ENCODE results near the gene RNF115. TPM values are rescaled to one million over a fixed set of nuclear protein-coding genes. Genes with fewer than 3 reads are reported as not detected.

The RNF115 gene
- total RNA-seq, 1 experiment from 2014 or later: 11.0 TPM

DNA sequence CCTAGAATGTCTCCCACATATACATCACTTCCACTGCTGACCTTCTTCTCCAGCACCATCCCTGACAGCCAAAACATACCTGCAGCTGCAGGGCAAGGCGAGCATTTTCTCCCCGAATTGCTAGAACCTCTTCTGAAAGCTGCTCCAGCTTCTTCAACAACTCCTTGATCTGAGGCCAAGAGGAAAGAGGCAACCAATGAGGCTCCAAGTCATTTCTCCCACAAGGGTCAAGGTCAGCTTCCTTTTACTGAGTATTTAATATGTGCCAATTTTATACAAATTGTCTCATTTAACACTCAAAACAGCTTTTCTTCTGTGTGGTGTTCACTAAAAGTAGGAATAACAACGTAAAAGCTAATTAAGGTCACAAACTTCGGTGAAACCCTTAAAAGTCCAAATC, 44.3 kb upstream of the RNF115 start:
- intact Hi-C loops (cut with micrococcal nuclease; ENCODE audit: unreplicated experiment): no loop called here
- Histone ChIP-seq H3K79me2 (ENCODE audit: low read depth) (no peaks in the 10 kb centered on the region), H3K9me2 (ENCODE audit: insufficient read depth) (no peaks in the 10 kb centered on the region), H3K4me2 (no peak overlapping the region), H3K27ac (no peak overlapping the region), H3K4me3 (no peak overlapping the region), H4K20me1 (ENCODE audit: insufficient read depth) (no peaks in the 10 kb centered on the region), H2AFZ (no peak overlapping the region), H3K4me1 (replicated peaks; ENCODE audit: insufficient read depth) (peaks cover 4% of the 10 kb centered on the region; the same call in 1 of the 2 replicates), H3K36me3 (ENCODE audit: low read depth) (no peaks in the 10 kb centered on the region), H3K9me3 (ENCODE audit: insufficient read depth, low read depth) (no peaks in the 10 kb centered on the region), H3F3A (ENCODE audit: insufficient read depth, low read depth) (no peaks in the 10 kb centered on the region), H3K27me3 (ENCODE audit: insufficient read depth, low read depth) (no peaks in the 10 kb centered on the region; the same call in 1 of the 2 replicates)
- TF ChIP-seq, protein P1, sequence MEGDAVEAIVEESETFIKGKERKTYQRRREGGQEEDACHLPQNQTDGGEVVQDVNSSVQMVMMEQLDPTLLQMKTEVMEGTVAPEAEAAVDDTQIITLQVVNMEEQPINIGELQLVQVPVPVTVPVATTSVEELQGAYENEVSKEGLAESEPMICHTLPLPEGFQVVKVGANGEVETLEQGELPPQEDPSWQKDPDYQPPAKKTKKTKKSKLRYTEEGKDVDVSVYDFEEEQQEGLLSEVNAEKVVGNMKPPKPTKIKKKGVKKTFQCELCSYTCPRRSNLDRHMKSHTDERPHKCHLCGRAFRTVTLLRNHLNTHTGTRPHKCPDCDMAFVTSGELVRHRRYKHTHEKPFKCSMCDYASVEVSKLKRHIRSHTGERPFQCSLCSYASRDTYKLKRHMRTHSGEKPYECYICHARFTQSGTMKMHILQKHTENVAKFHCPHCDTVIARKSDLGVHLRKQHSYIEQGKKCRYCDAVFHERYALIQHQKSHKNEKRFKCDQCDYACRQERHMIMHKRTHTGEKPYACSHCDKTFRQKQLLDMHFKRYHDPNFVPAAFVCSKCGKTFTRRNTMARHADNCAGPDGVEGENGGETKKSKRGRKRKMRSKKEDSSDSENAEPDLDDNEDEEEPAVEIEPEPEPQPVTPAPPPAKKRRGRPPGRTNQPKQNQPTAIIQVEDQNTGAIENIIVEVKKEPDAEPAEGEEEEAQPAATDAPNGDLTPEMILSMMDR (conservative IDR thresholded peaks at IDR 0.05): no peak
- TF ChIP-seq EZH2 (IDR thresholded peaks at IDR 0.05; ENCODE audit: low read depth): no peak
- no TSS peak for BruUV-seq (replicated peaks)
- CTCF ChIA-PET: no interaction called here
- DNase-seq: no peak
- POLR2A ChIA-PET (ENCODE audit: unreplicated experiment): no interaction called here

DNA sequence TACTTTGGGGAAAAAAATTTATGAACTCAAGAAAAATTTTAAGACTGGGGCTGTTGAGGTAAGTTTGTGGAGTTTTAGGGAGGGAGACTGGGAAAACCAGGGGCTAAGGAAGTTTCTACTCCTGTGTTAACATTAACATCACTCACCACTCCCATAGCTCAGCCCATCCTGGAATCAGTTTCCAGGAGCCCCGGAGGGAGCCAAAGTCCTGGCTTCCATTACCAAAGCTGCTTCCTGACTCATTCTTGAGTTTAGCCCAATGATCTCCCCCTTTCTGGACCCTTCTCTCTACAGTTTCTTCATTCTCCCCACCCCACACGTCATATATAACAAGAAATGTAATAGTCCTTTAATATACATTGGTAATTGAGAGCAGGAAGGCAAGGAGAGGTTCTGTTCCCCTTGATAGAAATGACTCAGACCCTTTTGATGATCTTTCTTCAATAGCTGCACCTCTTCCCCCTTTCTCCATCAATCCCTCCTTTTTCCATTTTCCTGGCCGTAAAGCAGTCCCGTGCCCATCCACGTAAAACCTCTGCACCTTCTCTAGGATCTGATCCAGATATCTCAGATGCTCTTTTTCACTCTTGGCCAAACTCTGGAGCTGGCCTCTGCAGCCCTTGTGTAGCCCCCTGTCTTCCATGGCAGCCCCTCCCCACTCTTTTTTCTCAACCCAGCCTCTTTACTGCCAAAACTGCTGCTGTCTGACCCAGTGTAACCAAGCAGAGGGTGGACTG, 39.6 kb upstream of the RNF115 start:
- intact Hi-C loops (cut with micrococcal nuclease; ENCODE audit: unreplicated experiment): no loop called here
- H2AFZ ChIP-seq: no peak overlapping the region
- no peaks in the 10 kb centered on the region for H3K9me2 ChIP-seq (ENCODE audit: insufficient read depth)
- no peaks in the 10 kb centered on the region; the same call in 1 of the 2 replicates for H3K27me3 ChIP-seq (ENCODE audit: insufficient read depth, low read depth)
- peaks cover 3% of the 10 kb centered on the region; the same call in 1 of the 2 replicates for H3K4me1 ChIP-seq (replicated peaks; ENCODE audit: insufficient read depth)
- peaks cover 4% of the 10 kb centered on the region; the same call in 1 of the 2 replicates for H3F3A ChIP-seq (ENCODE audit: insufficient read depth, low read depth)
- ChIA-PET POLR2A (ENCODE audit: unreplicated experiment) (no interaction called here), CTCF (interaction anchor here (0.6 kb wide), 1 partner anchor 123 kb away, joined by 4 read pairs; no protein-coding TSS in a partner anchor)
- H3K9me3 ChIP-seq (ENCODE audit: insufficient read depth, low read depth): no peaks in the 10 kb centered on the region
- peaks cover under 1% of the 10 kb centered on the region; the same call in 1 of the 2 replicates for H3K79me2 ChIP-seq (ENCODE audit: low read depth)
- no peak for DNase-seq
- no peaks in the 10 kb centered on the region for H3K36me3 ChIP-seq (ENCODE audit: low read depth)
- BruUV-seq (replicated peaks): no TSS peak
- no peaks in the 10 kb centered on the region for H4K20me1 ChIP-seq (ENCODE audit: insufficient read depth)
- H3K27ac ChIP-seq: no peak overlapping the region
- TF ChIP-seq, protein P1 (conservative IDR thresholded peaks at IDR 0.05): no peak
- no peak for TF ChIP-seq EZH2 (IDR thresholded peaks at IDR 0.05; ENCODE audit: low read depth)
- H3K4me2 ChIP-seq: no peak overlapping the region
- no peak overlapping the region for H3K4me3 ChIP-seq

DNA sequence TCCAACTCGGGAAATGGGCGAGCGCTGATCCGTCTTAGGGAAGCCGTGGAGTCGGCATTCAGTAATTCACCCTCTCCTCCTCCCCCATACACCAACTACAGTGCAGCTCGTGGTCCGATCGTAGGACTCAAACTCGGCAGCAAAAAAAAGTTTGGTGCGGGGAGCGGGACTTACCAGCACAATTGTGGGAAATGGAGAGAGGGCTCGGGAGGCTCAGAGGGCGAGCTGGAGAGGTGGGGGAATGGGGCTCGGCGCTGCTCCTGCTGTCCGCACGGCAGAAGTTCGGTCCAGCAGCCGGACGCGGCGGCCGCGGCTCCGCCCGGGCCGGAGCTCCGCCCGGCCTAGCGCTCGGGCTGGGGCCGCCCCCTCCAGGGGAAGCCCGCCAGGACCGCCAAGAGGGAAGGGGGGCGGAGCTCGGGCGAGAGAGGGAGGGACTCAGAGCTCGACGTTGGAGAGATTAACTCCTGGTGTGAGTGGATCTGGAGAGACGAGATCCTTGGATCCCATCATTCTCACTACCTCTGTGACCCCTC, 35.7 kb upstream of the RNF115 start:
- H4K20me1 ChIP-seq (ENCODE audit: insufficient read depth): no peaks in the 10 kb centered on the region
- CTCF ChIA-PET: interaction anchor here (0.6 to 2.3 kb wide), 9 partner anchors 10 to 120 kb away, joined by 3 to 29 read pairs (median 4); partner anchors contain the start of genes NUDT17 and PEX11B
- POLR2A ChIA-PET (ENCODE audit: unreplicated experiment): interaction anchor here (0.5 to 1.8 kb wide), 7 partner anchors 19 to 105 kb away, joined by 3 to 7 read pairs (median 5); partner anchors contain the start of genes ANKRD34A, PEX11B and POLR3GL
- no peaks in the 10 kb centered on the region for H3K9me2 ChIP-seq (ENCODE audit: insufficient read depth)
- H3F3A ChIP-seq (ENCODE audit: insufficient read depth, low read depth): peaks cover 4% of the 10 kb centered on the region; the same call in 1 of the 2 replicates
- H3K4me1 ChIP-seq (replicated peaks; ENCODE audit: insufficient read depth): peaks cover 8% of the 10 kb centered on the region
- TSS peak; percentile 52 for BruUV-seq (replicated peaks)
- H3K27ac ChIP-seq: peak overlapping the region; percentile 23; the same call in 1 of the 2 replicates
- peak; percentile 72 to 90 for DNase-seq
- H3K36me3 ChIP-seq (ENCODE audit: low read depth): 0 out of 2 replicates have a peak, but pooled peaks cover 14% of the 10 kb centered on the region
- H2AFZ ChIP-seq: peak overlapping the region; percentile 89
- H3K9me3 ChIP-seq (ENCODE audit: insufficient read depth, low read depth): no peaks in the 10 kb centered on the region
- no peaks in the 10 kb centered on the region for H3K27me3 ChIP-seq (ENCODE audit: insufficient read depth, low read depth)
- TF ChIP-seq EZH2 (IDR thresholded peaks at IDR 0.05; ENCODE audit: low read depth): no peak
- TF ChIP-seq, protein P1 (conservative IDR thresholded peaks at IDR 0.05): no peak
- H3K4me3 ChIP-seq: peak overlapping the region; percentile 93
- H3K79me2 ChIP-seq (ENCODE audit: low read depth): peaks cover 14% of the 10 kb centered on the region
- peak overlapping the region; percentile 75 for H3K4me2 ChIP-seq
- intact Hi-C loops (cut with micrococcal nuclease; ENCODE audit: unreplicated experiment): loop anchor here (1.0 to 5.0 kb wide), 3 partner anchors 33 to 178 kb away; partner anchors contain the start of gene PEX11B
